Panc1 (cell line): Measurements from ENCODE around the gene ARID4B. TPM values are rescaled to one million over a fixed set of nuclear protein-coding genes. Genes with fewer than 3 reads are reported as not detected.

ENCODE experiments used
- ATAC-seq: fragments of 200-7000 bp; cut with Tn5 transposase; 2 replicates; pipeline ENCODE4 v1.9.1; 2020; ENCODE audit warnings: mild to moderate bottlenecking, moderate library complexity
- BruUV-seq: library from RNA; stranded (reverse); fragments of 400-500 nt; replicated peaks from 2 replicates; lab custom pipeline; 2021; lab: Mats Ljungman, UMichigan
- CTCF ChIA-PET: fragments of 300-600 bp; sonication (Branson Sonifier 250); formaldehyde crosslinking; loops from one replicate; lab custom pipeline; 2022; ENCODE audit warnings: antibody characterized with exemption; lab: Charles Lee
- POLR2A ChIA-PET: fragments of 300-600 bp; sonication (Branson Sonifier 250); formaldehyde crosslinking; loops from one replicate; lab custom pipeline; 2022; ENCODE audit warnings: antibody characterized with exemption; lab: Charles Lee
- DNase-seq: peaks from one replicate; pipeline ENCODE4 v3.0.0-alpha.2; 2010; ENCODE audit warnings: low read depth, low spot score
- H3K27ac ChIP-seq: 2 replicates; pipeline ENCODE4 v1.5.1; 2011; ENCODE audit warnings: mild to moderate bottlenecking, low read length, inconsistent platforms
- H3K27me3 ChIP-seq: fragments of 200-500 bp; sonication (Bioruptor generic); 2 replicates; pipeline ENCODE4 v1.6.0; 2014; ENCODE audit warnings: low read length, inconsistent platforms; ENCODE audit not compliant: control insufficient read depth, insufficient read depth
- H3K36me3 ChIP-seq: fragments of 200-500 bp; sonication (Bioruptor generic); 2 replicates; pipeline ENCODE4 v1.5.1; 2014; ENCODE audit warnings: inconsistent platforms, mild to moderate bottlenecking, low read length, moderate library complexity; ENCODE audit not compliant: control insufficient read depth, insufficient read depth
- H3K4me1 ChIP-seq: 2 replicates; pipeline ENCODE4 v1.5.1; 2011; ENCODE audit warnings: inconsistent platforms, mild to moderate bottlenecking, low read length, moderate library complexity; ENCODE audit not compliant: control insufficient read depth, insufficient read depth
- H3K4me3 ChIP-seq, 2 experiments: 2 replicates each; pipeline ENCODE4 v1.5.1; 2011 to 2012; ENCODE audit warnings: low read depth in 2 of 2, low read length in 2 of 2, mild to moderate bottlenecking in 2 of 2, inconsistent platforms in 1 of 2, moderate library complexity in 1 of 2
- H3K9me3 ChIP-seq: fragments of 200-500 bp; sonication (Bioruptor generic); 2 replicates; pipeline ENCODE4 v1.5.1; 2014; ENCODE audit warnings: low read depth, mild to moderate bottlenecking, inconsistent platforms, low read length, moderate library complexity; ENCODE audit not compliant: control insufficient read depth, insufficient read depth
- CTCF ChIP-seq: fragments of 450-650 bp; IDR thresholded peaks from 2 replicates; pipeline ENCODE4 v1.5.1; 2017; ENCODE audit warnings: mild to moderate bottlenecking
- POLR2AphosphoS5 ChIP-seq: IDR thresholded peaks from 2 replicates; pipeline ENCODE4 v1.6.1; 2012; ENCODE audit warnings: mild to moderate bottlenecking, low read depth, low read length, moderate library complexity
- REST ChIP-seq, 2 experiments: IDR thresholded peaks; 2 replicates each; pipeline ENCODE4 v1.6.1; 2011 to 2012; ENCODE audit warnings: low read depth in 2 of 2, control low read depth in 1 of 2, low read length in 1 of 2, mild to moderate bottlenecking in 1 of 2, moderate library complexity in 1 of 2; ENCODE audit not compliant: insufficient read depth in 1 of 2
- SIN3A ChIP-seq: IDR thresholded peaks from 2 replicates; pipeline ENCODE4 v1.6.1; 2012; ENCODE audit warnings: low read depth, mild to moderate bottlenecking, low read length, moderate library complexity, borderline replicate concordance; ENCODE audit not compliant: insufficient read depth
- TCF7L2 ChIP-seq: IDR thresholded peaks from 2 replicates; pipeline ENCODE4 v1.6.1; 2011; ENCODE audit warnings: mild to moderate bottlenecking, low read depth, low read length, inconsistent platforms
- in situ Hi-C: cut with HindIII; loops from 2 replicates; pipeline ENCODE4 v1.10.0; 2016; ENCODE audit warnings: low sequenced_read_pairs, low pct_unique_long_range_greater_than_20kb
- intact Hi-C: fragments of 100-400 bp; cut with micrococcal nuclease; formaldehyde crosslinking; loops from one replicate; pipeline ENCODE4 v1.10.0; 2022; ENCODE audit not compliant: unreplicated experiment
- total RNA-seq: library from RNA; stranded (reverse); gene quantifications from one replicate; pipeline ENCODE4 v1.2.1, GENCODE V29; 2021; ENCODE audit not compliant: unreplicated experiment

Gene ARID4B
- total RNA-seq, 1 experiment from 2014 or later: 37.5 TPM

GRCh38 chr1:235145639-235146038 is 182.3 kb downstream of the ARID4B start:
- Histone ChIP-seq H3K27me3 (no peaks in the 10 kb centered on the region), H3K4me1 (no peaks in the 10 kb centered on the region), H3K9me3 (no peaks in the 10 kb centered on the region), H3K36me3 (peaks cover 10% of the 10 kb centered on the region), H3K27ac (no peak overlapping the region), H3K4me3 (no peak overlapping the region)
- TF ChIP-seq CTCF (no peak), POLR2AphosphoS5 (no peak), SIN3A (no peak), REST (IDR thresholded peaks at IDR 0.05; ENCODE audit: insufficient read depth in 1 of 2, low read depth in 2 of 2, low read length in 1 of 2) (no peak), TCF7L2 (no peak)
- POLR2A ChIA-PET: no interaction called here
- ATAC-seq: no peak
- no TSS peak for BruUV-seq
- no peak for DNase-seq
- CTCF ChIA-PET: interaction anchor here (0.6 kb wide), 1 partner anchor 11 kb away, joined by 6 read pairs; no protein-coding TSS in a partner anchor
- in situ Hi-C loops: no loop called here
- intact Hi-C loops: no loop called here

GRCh38 chr1:235142991-235143390 is 185.0 kb downstream of the ARID4B start:
- ATAC-seq (no peak), DNase-seq (no peak)
- no peaks in the 10 kb centered on the region for H3K4me1 ChIP-seq
- BruUV-seq: no TSS peak
- POLR2A ChIA-PET: no interaction called here
- no peaks in the 10 kb centered on the region for H3K27me3 ChIP-seq
- intact Hi-C loops (no loop called here), in situ Hi-C loops (no loop called here)
- CTCF ChIA-PET: no interaction called here
- no peaks in the 10 kb centered on the region for H3K9me3 ChIP-seq
- no peak for TF ChIP-seq TCF7L2
- no peak for TF ChIP-seq REST (IDR thresholded peaks at IDR 0.05; ENCODE audit: insufficient read depth in 1 of 2, low read depth in 2 of 2, low read length in 1 of 2)
- no peak for TF ChIP-seq CTCF
- TF ChIP-seq SIN3A: no peak
- TF ChIP-seq POLR2AphosphoS5: no peak
- H3K27ac ChIP-seq: no peak overlapping the region
- peaks cover 18% of the 10 kb centered on the region for H3K36me3 ChIP-seq
- H3K4me3 ChIP-seq: no peak overlapping the region
